Liver (tissue), 9 donors: ENCODE data around the gene NBAS. TPM values are rescaled to one million over a fixed set of nuclear protein-coding genes. Genes with fewer than 3 reads are reported as not detected.

Experiments used
- DNase-seq: peaks from one replicate; pipeline ENCODE4 v3.0.0-alpha.2; 2017; ENCODE audit warnings: low spot score
- H3K27ac ChIP-seq, 2 donors: one replicate each; pipeline ENCODE4 v1.7.0; 2013; ENCODE audit warnings: inconsistent platforms in 2 of 2, low read length in 2 of 2, control low read depth in 1 of 2, low read depth in 1 of 2, mild to moderate bottlenecking in 1 of 2
- H3K27me3 ChIP-seq, 4 donors: one replicate each; pipeline versions ENCODE4 v1.6.1 to v1.7.0; 2013; ENCODE audit warnings: low read length in 3 of 4, inconsistent platforms in 1 of 4, mild to moderate bottlenecking in 1 of 4, moderate library complexity in 1 of 4; ENCODE audit not compliant: control insufficient read depth in 4 of 4, insufficient read depth in 4 of 4
- H3K36me3 ChIP-seq, 4 donors: one replicate each; pipeline versions ENCODE4 v1.6.1 to v1.7.0; 2013; ENCODE audit warnings: low read length in 3 of 4, mild to moderate bottlenecking in 3 of 4, low read depth in 1 of 4, moderate library complexity in 1 of 4; ENCODE audit not compliant: control insufficient read depth in 4 of 4, insufficient read depth in 3 of 4
- H3K4me1 ChIP-seq, 4 donors: one replicate each; pipeline versions ENCODE4 v1.6.1 to v1.7.0; 2013; ENCODE audit warnings: low read length in 3 of 4, mild to moderate bottlenecking in 3 of 4, moderate library complexity in 1 of 4; ENCODE audit not compliant: control insufficient read depth in 4 of 4, insufficient read depth in 4 of 4
- H3K4me3 ChIP-seq, 3 donors: one replicate each; pipeline versions ENCODE4 v1.6.1 to v1.7.0; 2013; ENCODE audit warnings: low read length in 3 of 3, control low read depth in 1 of 3, low read depth in 1 of 3, mild to moderate bottlenecking in 1 of 3
- H3K9ac ChIP-seq, 2 donors: one replicate each; pipeline ENCODE4 v1.7.0; 2013; ENCODE audit warnings: low read length in 2 of 2, mild to moderate bottlenecking in 2 of 2, moderate library complexity in 2 of 2, control low read depth in 1 of 2, low read depth in 1 of 2
- H3K9me3 ChIP-seq, 4 donors: one replicate each; pipeline versions ENCODE4 v1.6.1 to v1.7.0; 2013; ENCODE audit warnings: low read length in 3 of 4; ENCODE audit not compliant: control insufficient read depth in 4 of 4
- ATF3 ChIP-seq: IDR thresholded peaks from 2 replicates; pipeline ENCODE4 v1.6.1; 2016; ENCODE audit warnings: antibody characterized with exemption
- CTCF ChIP-seq: fragments of 150-350 bp; IDR thresholded peaks from 2 replicates; pipeline ENCODE4 v1.5.1; 2017; ENCODE audit warnings: improper control_type of control experiment, low read depth, low read length; ENCODE audit not compliant: missing input control
- EGR1 ChIP-seq, 2 donors: IDR thresholded peaks; 2 replicates each; pipeline ENCODE4 v1.6.1; 2016 to 2018; ENCODE audit warnings: antibody characterized with exemption in 2 of 2, low read depth in 2 of 2
- FOXA1 ChIP-seq: IDR thresholded peaks from 2 replicates; pipeline ENCODE4 v1.6.1; 2016; ENCODE audit warnings: antibody characterized with exemption
- FOXA2 ChIP-seq: IDR thresholded peaks from 2 replicates; pipeline ENCODE4 v1.6.1; 2016; ENCODE audit warnings: antibody characterized with exemption
- HNF4A ChIP-seq, 2 donors: conservative IDR thresholded peaks; 2 replicates each; pipeline ENCODE4 v1.6.1; 2016; ENCODE audit warnings: antibody characterized with exemption in 2 of 2, mild to moderate bottlenecking in 2 of 2
- HNF4G ChIP-seq: IDR thresholded peaks from 2 replicates; pipeline ENCODE4 v1.6.1; 2016; ENCODE audit warnings: antibody characterized with exemption
- JUND ChIP-seq, 2 donors: IDR thresholded peaks; 2 replicates each; pipeline ENCODE4 v1.6.1; 2016; ENCODE audit warnings: antibody characterized with exemption in 2 of 2
- MAX ChIP-seq: IDR thresholded peaks from 2 replicates; pipeline ENCODE4 v1.6.1; 2016; ENCODE audit warnings: antibody characterized with exemption
- NR2F2 ChIP-seq: IDR thresholded peaks from 2 replicates; pipeline ENCODE4 v1.6.1; 2016; ENCODE audit warnings: antibody characterized with exemption
- RAD21 ChIP-seq, 2 donors: IDR thresholded peaks; 2 replicates each; pipeline ENCODE4 v1.6.1; 2016; ENCODE audit warnings: antibody characterized with exemption in 2 of 2, mild to moderate bottlenecking in 2 of 2
- REST ChIP-seq: IDR thresholded peaks from 2 replicates; pipeline ENCODE4 v1.6.1; 2016; ENCODE audit warnings: antibody characterized with exemption, mild to moderate bottlenecking
- RXRA ChIP-seq, 2 donors: IDR thresholded peaks; 2 replicates each; pipeline ENCODE4 v1.6.1; 2017 to 2018; ENCODE audit warnings: antibody characterized with exemption in 2 of 2, mild to moderate bottlenecking in 1 of 2
- SP1 ChIP-seq: IDR thresholded peaks from 2 replicates; pipeline ENCODE4 v1.6.1; 2018; ENCODE audit warnings: antibody characterized with exemption, mild to moderate bottlenecking
- TAF1 ChIP-seq: conservative IDR thresholded peaks from 2 replicates; pipeline ENCODE4 v1.6.1; 2016; ENCODE audit warnings: antibody characterized with exemption, mild to moderate bottlenecking
- YY1 ChIP-seq: IDR thresholded peaks from 2 replicates; pipeline ENCODE4 v1.6.1; 2016; ENCODE audit warnings: antibody characterized with exemption, mild to moderate bottlenecking
- ZBTB33 ChIP-seq: IDR thresholded peaks from 2 replicates; pipeline ENCODE4 v1.6.1; 2016; ENCODE audit warnings: antibody characterized with exemption
- WGBS: extraction: QIAGEN DNeasy Blood & Tissue Kit; methylation state at CpG from one replicate; pipeline ENCODE4 v1.1.7; 2013; 5-methylcytosine and 5-hydroxymethylcytosine counted together
- polyA plus RNA-seq, 2 donors: library from polyadenylated mRNA; stranded (reverse) in 1 of 2; unstranded in 1 of 2; fragments of 200-250 nt in 1 of 2; fragments of >200 nt in 1 of 2; fragmentation: Nextera tagmentation in 1 of 2; extraction: Ambion mirVana in 1 of 2; gene quantifications; one replicate each; pipeline versions ENCODE4 v1.2.1 to v1.2.3, GENCODE V29; 2013 to 2015
- total RNA-seq, 2 donors: library from RNA; depleted of rRNA; stranded (reverse); fragments of >200 nt; gene quantifications; one replicate each; pipeline ENCODE4 v1.2.3, GENCODE V29; 2014
- donor health status: healthy.
- donor health status: healthy.
- donor health status: healthy.
- donor health status: healthy.
- donor health status: healthy.

Gene NBAS
- total and polyA plus RNA-seq, 4 donors: 10.5 to 40.0 (median 18.9) TPM

- no peak for DNase-seq
- no peak for TF ChIP-seq TAF1
- TF ChIP-seq FOXA1: no peak
- no peak for TF ChIP-seq CTCF
- TF ChIP-seq MAX: no peak
- no peak for TF ChIP-seq ATF3
- no peak for TF ChIP-seq EGR1 (IDR thresholded peaks at IDR 0.05; ENCODE audit: low read depth in 2 of 2)
- TF ChIP-seq REST: no peak
- no peak for TF ChIP-seq FOXA2
- TF ChIP-seq NR2F2: no peak
- no peak for TF ChIP-seq HNF4A (conservative IDR thresholded peaks at IDR 0.05)
- no peak for TF ChIP-seq ZBTB33
- no peak for TF ChIP-seq RXRA (IDR thresholded peaks at IDR 0.05)
- TF ChIP-seq HNF4G: no peak
- no peak for TF ChIP-seq YY1
- TF ChIP-seq SP1: no peak
- TF ChIP-seq RAD21 (IDR thresholded peaks at IDR 0.05): no peak
- TF ChIP-seq JUND (IDR thresholded peaks at IDR 0.05): no peak
- Histone ChIP-seq H3K36me3 (peaks cover 0 to 6% (median 5%) of the 10 kb centered on the region in 4 donors), H3K9ac (no peak overlapping the region), H3K27ac (no peak overlapping the region), H3K9me3 (no peaks in the 10 kb centered on the region), H3K4me1 (no peaks in the 10 kb centered on the region), H3K4me3 (no peak overlapping the region), H3K27me3 (no peaks in the 10 kb centered on the region)
- WGBS: 93% methylated on average over 1 of the region's 1 CpG
Observed at GRCh38 chr2:15389326-15389700, 171.8 kb downstream of the NBAS start.
